ENCODE data around the gene UBE2H.

- TF ChIP-seq CTCF (IDR thresholded peaks at IDR 0.05; ENCODE audit: insufficient read depth, low read depth, low read length) (no peak), EZH2 (IDR thresholded peaks at IDR 0.05; ENCODE audit: insufficient read depth, low read length) (no peak)
Measured at GRCh38 chr7:129950933-129951225, 1.9 kb downstream of the UBE2H start.
